GM12874 (cell line): ENCODE results near the gene CDH5.

Source experiments
- CTCF ChIP-seq: IDR thresholded peaks from 2 replicates; pipeline ENCODE4 v1.5.1; 2011; ENCODE audit warnings: low read depth, mild to moderate bottlenecking, control low read depth, low read length, moderate library complexity; ENCODE audit not compliant: insufficient read depth

The CDH5 gene

GRCh38 chr16:66440271-66440802, 73.8 kb downstream of the CDH5 start:
- no peak for TF ChIP-seq CTCF

GRCh38 chr16:66440970-66441369, 74.5 kb downstream of the CDH5 start:
- TF ChIP-seq CTCF = no peak

- TF ChIP-seq CTCF = no peak
Observed at GRCh38 chr16:66441586-66442375, 75.3 kb downstream of the CDH5 start.

GRCh38 chr16:66442502-66443268, 76.2 kb downstream of the CDH5 start:
- no peak for TF ChIP-seq CTCF

- no peak for TF ChIP-seq CTCF
Observed at GRCh38 chr16:66443269-66443652, 76.8 kb downstream of the CDH5 start.

- no peak for TF ChIP-seq CTCF
Observed at GRCh38 chr16:66444049-66444481, 77.6 kb downstream of the CDH5 start.

GRCh38 chr16:66446737-66447136, 80.2 kb downstream of the CDH5 start:
- no peak for TF ChIP-seq CTCF
